Psoas muscle (tissue), 8 donors: ENCODE data around the gene ASCC2. TPM values are rescaled to one million over a fixed set of nuclear protein-coding genes. Genes with fewer than 3 reads are reported as not detected.

ENCODE experiments used
- ATAC-seq, 4 donors: fragments of 200-7000 bp; cut with Tn5 transposase; one replicate each; pipeline ENCODE4 v1.9.1; 2020; ENCODE audit warnings: moderate library complexity in 3 of 4, mild to moderate bottlenecking in 2 of 4
- DNase-seq, 2 donors: peaks; one replicate each; pipeline ENCODE4 v3.0.0-alpha.2; 2020
- H3K27ac ChIP-seq: fragments of 200-600 bp; one replicate; pipeline ENCODE4 v1.8.0; 2022
- H3K27me3 ChIP-seq, 3 donors: fragments of 200-600 bp in 1 of 3; one replicate each; pipeline versions ENCODE4 v1.6.1 to v1.8.0; 2013 to 2022; ENCODE audit warnings: low read length in 2 of 3, mild to moderate bottlenecking in 2 of 3, moderate library complexity in 1 of 3; ENCODE audit not compliant: insufficient read depth in 3 of 3
- H3K36me3 ChIP-seq, 2 donors: fragments of 200-600 bp in 1 of 2; one replicate each; pipeline versions ENCODE4 v1.6.1 to v1.8.0; 2013 to 2022; ENCODE audit warnings: low read depth in 1 of 2, mild to moderate bottlenecking in 1 of 2, moderate library complexity in 1 of 2; ENCODE audit not compliant: insufficient read depth in 1 of 2
- H3K4me1 ChIP-seq: fragments of 200-600 bp; one replicate; pipeline ENCODE4 v1.8.0; 2022
- H3K4me3 ChIP-seq: fragments of 200-600 bp; one replicate; pipeline ENCODE4 v1.8.0; 2022; ENCODE audit warnings: mild to moderate bottlenecking
- H3K9me3 ChIP-seq: fragments of 200-600 bp; one replicate; pipeline ENCODE4 v1.8.0; 2022
- CTCF ChIP-seq: fragments of 200-600 bp; IDR thresholded peaks from one replicate; pipeline ENCODE4 v1.8.0; 2022; ENCODE audit warnings: antibody characterized with exemption
- WGBS, 3 donors: extraction: QIAGEN DNeasy Blood & Tissue Kit; methylation state at CpG; one replicate each; pipeline versions ENCODE4 v1.1.6 to v1.1.7; 2013; 5-methylcytosine and 5-hydroxymethylcytosine counted together
- intact Hi-C, 2 donors: fragments of 100-400 bp; cut with DNase I; formaldehyde crosslinking; loops; one replicate each; pipeline versions ENCODE4 v1.11.0 to v1.14.2; 2022
- polyA plus RNA-seq, 3 donors: library from polyadenylated mRNA; stranded (reverse); fragments of 200-250 nt; gene quantifications; one replicate each; pipeline ENCODE4 v1.2.3, GENCODE V29; 2013
- total RNA-seq, 4 donors: library from RNA; stranded (reverse); fragmentation: NEBNext Ultra II Directional in 2 of 4; extraction: Animal tissue kit (Norgen Biotek cat#: 25700) in 2 of 4; gene quantifications; one replicate each; pipeline versions ENCODE4 v1.2.1 to v1.2.4, GENCODE V29; 2021 to 2023
- donor health status: healthy with polysubstance abuse.
- donor health status: DM: no; HTN: no; CAD: no; lungs with moderate emphysema.
- donor health status: Bipolar disorder and iron deficiency.
- donor health status: healthy.
- donor health status: DM: yes; HTN: yes; CAD: no.
- donor health status: DM: no; HTN: no; CAD: no.
- donor health status: DM: no; HTN: no; CAD: no.
- donor health status: DM: yes; HTN: yes; CAD: no.

The ASCC2 gene
- total and polyA plus RNA-seq, 7 donors = 45.7 to 58.6 (median 47.1) TPM

- WGBS, 3 donors = 71 to 97% (median 94%) methylated on average over 2 of the region's 2 CpGs
- Histone ChIP-seq H3K36me3 (peaks cover 7 to 75% of the 10 kb centered on the region in 2 donors), H3K27me3 (no peaks in the 10 kb centered on the region), H3K4me1 (peaks cover 39% of the 10 kb centered on the region), H3K27ac (no peak overlapping the region), H3K9me3 (no peaks in the 10 kb centered on the region), H3K4me3 (no peak overlapping the region)
- ATAC-seq = no peak
- TF ChIP-seq CTCF = no peak
- no peak for DNase-seq
- intact Hi-C loops = no loop called here
Observed at GRCh38 chr22:29819501-29819900, 18.6 kb downstream of the ASCC2 start.

- no peaks in the 10 kb centered on the region for H3K27me3 ChIP-seq
- no peak for TF ChIP-seq CTCF
- H3K4me1 ChIP-seq = peaks cover 39% of the 10 kb centered on the region
- ATAC-seq (no peak), DNase-seq (no peak)
- H3K9me3 ChIP-seq = no peaks in the 10 kb centered on the region
- H3K4me3 ChIP-seq = no peak overlapping the region
- 36 to 67% (median 41%) methylated on average over 1 of the region's 1 CpG for WGBS, 3 donors
- peak overlapping the region; percentile 87 for H3K27ac ChIP-seq
- intact Hi-C loops = no loop called here
- peaks cover 7 to 67% of the 10 kb centered on the region in 2 donors for H3K36me3 ChIP-seq
Observed at GRCh38 chr22:29817724-29818123, 20.4 kb downstream of the ASCC2 start.

- H3K36me3 ChIP-seq = peaks cover 10 to 67% of the 10 kb centered on the region in 2 donors
- intact Hi-C loops = no loop called here
- H3K27ac ChIP-seq = peak overlapping the region; percentile 87
- WGBS, 3 donors = 29 to 41% (median 36%) methylated on average over 2 of the region's 2 CpGs
- H3K27me3 ChIP-seq = no peaks in the 10 kb centered on the region
- TF ChIP-seq CTCF = no peak
- peaks cover 36% of the 10 kb centered on the region for H3K4me1 ChIP-seq
- no peaks in the 10 kb centered on the region for H3K9me3 ChIP-seq
- ATAC-seq (no peak), DNase-seq (no peak)
- H3K4me3 ChIP-seq = no peak overlapping the region
Observed at GRCh38 chr22:29816980-29817379, 21.1 kb downstream of the ASCC2 start.

- no peak overlapping the region for H3K4me3 ChIP-seq
- peak in 3 of 4 donors; percentile 39 to 48 (median 48) for ATAC-seq
- peak overlapping the region; percentile 87 for H3K27ac ChIP-seq
- 25 to 42% (median 27%) methylated on average over 6 of the region's 6 CpGs for WGBS, 3 donors
- TF ChIP-seq CTCF = no peak
- no peaks in the 10 kb centered on the region for H3K27me3 ChIP-seq
- H3K36me3 ChIP-seq = peaks cover 8 to 67% of the 10 kb centered on the region in 2 donors
- peaks cover 32% of the 10 kb centered on the region for H3K4me1 ChIP-seq
- intact Hi-C loops = no loop called here
- DNase-seq = no peak
- no peaks in the 10 kb centered on the region for H3K9me3 ChIP-seq
Observed at GRCh38 chr22:29816539-29816938, 21.5 kb downstream of the ASCC2 start.

DNA sequence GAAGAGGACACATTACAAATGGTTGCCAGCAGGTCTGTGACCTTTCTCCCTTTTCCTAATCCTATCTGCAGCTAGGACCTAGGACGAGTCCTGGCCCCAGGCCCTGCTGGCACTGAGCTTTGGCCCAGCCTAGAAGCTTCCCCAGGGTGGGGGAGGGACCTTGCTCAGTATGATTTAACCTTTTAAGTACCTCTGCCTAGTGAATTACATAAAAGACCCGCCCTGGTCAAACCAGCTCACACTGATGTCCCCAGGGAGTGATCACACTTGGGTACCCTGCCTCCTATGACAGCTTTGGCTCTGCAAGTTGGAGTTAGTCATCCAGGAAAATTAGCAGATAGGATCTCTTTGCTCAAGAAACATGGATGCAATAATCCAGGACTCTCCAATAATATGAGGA lies 21.9 kb downstream of the ASCC2 start:
- peaks cover 32% of the 10 kb centered on the region for H3K4me1 ChIP-seq
- DNase-seq (peak; percentile 65 to 84), ATAC-seq (peak; percentile 17 to 60 (median 48))
- no peaks in the 10 kb centered on the region for H3K27me3 ChIP-seq
- H3K4me3 ChIP-seq = peak overlapping the region; percentile 2
- no peaks in the 10 kb centered on the region for H3K9me3 ChIP-seq
- intact Hi-C loops = no loop called here
- peak overlapping the region; percentile 87 for H3K27ac ChIP-seq
- TF ChIP-seq CTCF = no peak
- WGBS, 3 donors = 10 to 32% (median 20%) methylated on average over 2 of the region's 2 CpGs
- H3K36me3 ChIP-seq = peaks cover 8 to 67% of the 10 kb centered on the region in 2 donors
